HL-60 (cell line): Measurements from ENCODE around the gene NEK3.
"Not testable (repeated sequence)": the region's sequence is repeated elsewhere in the genome, so short reads cannot be mapped to it uniquely, and the experiment has no call there.

Experiments
- DNase-seq, 2 experiments: peaks; one replicate each; pipeline ENCODE4 v3.0.0-alpha.2; 2010 to 2020; ENCODE audit warnings: low read depth in 1 of 2, low spot score in 1 of 2
- H3K27ac ChIP-seq: fragments of 250-450 bp; sonication (Bioruptor Pico); replicated peaks from 2 replicates; pipeline ENCODE4 v1.5.1; 2020; ENCODE audit warnings: mild to moderate bottlenecking, moderate library complexity
- H3K27me3 ChIP-seq: fragments of 250-450 bp; sonication (Bioruptor Pico); 2 replicates; pipeline ENCODE4 v1.5.1; 2021; ENCODE audit warnings: mild to moderate bottlenecking, moderate library complexity; ENCODE audit not compliant: insufficient read depth, poor library complexity, severe bottlenecking
- H3K4me3 ChIP-seq: replicated peaks from 2 replicates; pipeline ENCODE4 v1.5.1; 2011; ENCODE audit warnings: mild to moderate bottlenecking, control low read depth, low read length; ENCODE audit not compliant: insufficient read depth
- GABPA ChIP-seq: IDR thresholded peaks from 2 replicates; pipeline ENCODE4 v1.6.1; 2012; ENCODE audit warnings: low read depth
- POLR2AphosphoS5 ChIP-seq: IDR thresholded peaks from 2 replicates; pipeline ENCODE4 v1.6.1; 2012; ENCODE audit warnings: low read depth
- SPI1 ChIP-seq: IDR thresholded peaks from 2 replicates; pipeline ENCODE4 v1.6.1; 2012; ENCODE audit warnings: low read depth, mild to moderate bottlenecking, borderline replicate concordance
- TF ChIP-seq, protein P1 (sequence below): IDR thresholded peaks from 2 replicates; pipeline ENCODE4 v1.6.1; 2012; ENCODE audit warnings: low read depth; ENCODE audit not compliant: insufficient replicate concordance
- TF ChIP-seq, protein P2 (sequence below): IDR thresholded peaks from one replicate; pipeline ENCODE4 v1.5.1; 2011; ENCODE audit warnings: low read length, control low read depth, inconsistent platforms; ENCODE audit not compliant: insufficient read depth

Gene NEK3

DNA sequence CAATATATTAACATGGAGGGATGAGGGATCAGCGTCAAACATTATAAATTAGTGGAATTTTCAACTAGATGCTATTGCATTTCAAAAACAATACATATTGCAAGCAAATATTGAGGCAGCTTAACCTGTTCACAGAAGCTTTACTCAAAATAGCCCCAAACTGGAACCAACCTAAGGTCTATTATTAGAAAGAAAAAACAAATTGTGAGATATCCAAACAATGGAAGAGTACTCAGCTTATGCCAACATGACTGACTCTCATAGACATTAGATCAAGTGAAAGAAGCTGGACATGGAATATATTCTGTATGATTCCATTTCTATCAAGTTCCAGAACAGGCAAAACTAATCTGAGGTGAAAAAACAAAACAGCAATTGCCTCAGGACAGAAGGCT is 27.6 kb upstream of the NEK3 start:
- Histone ChIP-seq H3K27ac (peak overlapping the region; percentile 54), H3K27me3 (no peaks in the 10 kb centered on the region), H3K4me3 (no peak overlapping the region)
- TF ChIP-seq GABPA (no peak), POLR2AphosphoS5 (no peak), SPI1 (no peak)
- TF ChIP-seq, protein P1, sequence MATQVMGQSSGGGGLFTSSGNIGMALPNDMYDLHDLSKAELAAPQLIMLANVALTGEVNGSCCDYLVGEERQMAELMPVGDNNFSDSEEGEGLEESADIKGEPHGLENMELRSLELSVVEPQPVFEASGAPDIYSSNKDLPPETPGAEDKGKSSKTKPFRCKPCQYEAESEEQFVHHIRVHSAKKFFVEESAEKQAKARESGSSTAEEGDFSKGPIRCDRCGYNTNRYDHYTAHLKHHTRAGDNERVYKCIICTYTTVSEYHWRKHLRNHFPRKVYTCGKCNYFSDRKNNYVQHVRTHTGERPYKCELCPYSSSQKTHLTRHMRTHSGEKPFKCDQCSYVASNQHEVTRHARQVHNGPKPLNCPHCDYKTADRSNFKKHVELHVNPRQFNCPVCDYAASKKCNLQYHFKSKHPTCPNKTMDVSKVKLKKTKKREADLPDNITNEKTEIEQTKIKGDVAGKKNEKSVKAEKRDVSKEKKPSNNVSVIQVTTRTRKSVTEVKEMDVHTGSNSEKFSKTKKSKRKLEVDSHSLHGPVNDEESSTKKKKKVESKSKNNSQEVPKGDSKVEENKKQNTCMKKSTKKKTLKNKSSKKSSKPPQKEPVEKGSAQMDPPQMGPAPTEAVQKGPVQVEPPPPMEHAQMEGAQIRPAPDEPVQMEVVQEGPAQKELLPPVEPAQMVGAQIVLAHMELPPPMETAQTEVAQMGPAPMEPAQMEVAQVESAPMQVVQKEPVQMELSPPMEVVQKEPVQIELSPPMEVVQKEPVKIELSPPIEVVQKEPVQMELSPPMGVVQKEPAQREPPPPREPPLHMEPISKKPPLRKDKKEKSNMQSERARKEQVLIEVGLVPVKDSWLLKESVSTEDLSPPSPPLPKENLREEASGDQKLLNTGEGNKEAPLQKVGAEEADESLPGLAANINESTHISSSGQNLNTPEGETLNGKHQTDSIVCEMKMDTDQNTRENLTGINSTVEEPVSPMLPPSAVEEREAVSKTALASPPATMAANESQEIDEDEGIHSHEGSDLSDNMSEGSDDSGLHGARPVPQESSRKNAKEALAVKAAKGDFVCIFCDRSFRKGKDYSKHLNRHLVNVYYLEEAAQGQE: no peak
- TF ChIP-seq, protein P2, sequence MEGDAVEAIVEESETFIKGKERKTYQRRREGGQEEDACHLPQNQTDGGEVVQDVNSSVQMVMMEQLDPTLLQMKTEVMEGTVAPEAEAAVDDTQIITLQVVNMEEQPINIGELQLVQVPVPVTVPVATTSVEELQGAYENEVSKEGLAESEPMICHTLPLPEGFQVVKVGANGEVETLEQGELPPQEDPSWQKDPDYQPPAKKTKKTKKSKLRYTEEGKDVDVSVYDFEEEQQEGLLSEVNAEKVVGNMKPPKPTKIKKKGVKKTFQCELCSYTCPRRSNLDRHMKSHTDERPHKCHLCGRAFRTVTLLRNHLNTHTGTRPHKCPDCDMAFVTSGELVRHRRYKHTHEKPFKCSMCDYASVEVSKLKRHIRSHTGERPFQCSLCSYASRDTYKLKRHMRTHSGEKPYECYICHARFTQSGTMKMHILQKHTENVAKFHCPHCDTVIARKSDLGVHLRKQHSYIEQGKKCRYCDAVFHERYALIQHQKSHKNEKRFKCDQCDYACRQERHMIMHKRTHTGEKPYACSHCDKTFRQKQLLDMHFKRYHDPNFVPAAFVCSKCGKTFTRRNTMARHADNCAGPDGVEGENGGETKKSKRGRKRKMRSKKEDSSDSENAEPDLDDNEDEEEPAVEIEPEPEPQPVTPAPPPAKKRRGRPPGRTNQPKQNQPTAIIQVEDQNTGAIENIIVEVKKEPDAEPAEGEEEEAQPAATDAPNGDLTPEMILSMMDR: no peak
- no peak for DNase-seq

- H3K4me3 ChIP-seq, H3K27me3 ChIP-seq, DNase-seq, H3K27ac ChIP-seq: not testable (repeated sequence)
These were observed 22.0 kb upstream of the NEK3 start for GRCh38 chr13:52181316-52181954.

- TF ChIP-seq GABPA (no peak), POLR2AphosphoS5 (no peak), SPI1 (no peak)
- TF ChIP-seq, protein P2: no peak
- TF ChIP-seq, protein P1: no peak
- no peak overlapping the region for H3K4me3 ChIP-seq
- no peak for DNase-seq
- H3K27ac ChIP-seq: no peak overlapping the region
- no peaks in the 10 kb centered on the region for H3K27me3 ChIP-seq
These were observed 20.5 kb upstream of the NEK3 start for GRCh38 chr13:52179925-52180324.

- Histone ChIP-seq H3K27me3 (no peaks in the 10 kb centered on the region), H3K27ac (no peak overlapping the region), H3K4me3 (no peak overlapping the region)
- DNase-seq: no peak
- TF ChIP-seq, protein P2: no peak
- no peak for TF ChIP-seq POLR2AphosphoS5
- TF ChIP-seq, protein P1: no peak
- no peak for TF ChIP-seq SPI1
- TF ChIP-seq GABPA: no peak
These were observed 17.9 kb upstream of the NEK3 start for GRCh38 chr13:52177276-52177675.
